GM18861 (cell line): ENCODE measurements around the gene ZNG1A.
"Not testable (repeated sequence)": the region's sequence is repeated elsewhere in the genome, so short reads cannot be mapped to it uniquely, and the experiment has no call there.

ENCODE experiments used
- ATAC-seq: cut with Tn5 transposase; IDR thresholded peaks from one replicate; pipeline ENCODE4 v1.9.1; 2021; ENCODE audit not compliant: unreplicated experiment

Gene ZNG1A

GRCh38 chr9:178140-178825 lies 573 bp downstream of the ZNG1A start:
- ATAC-seq: not testable (repeated sequence)

GRCh38 chr9:169757-170156 lies 9.1 kb downstream of the ZNG1A start:
- ATAC-seq: not testable (repeated sequence)

DNA sequence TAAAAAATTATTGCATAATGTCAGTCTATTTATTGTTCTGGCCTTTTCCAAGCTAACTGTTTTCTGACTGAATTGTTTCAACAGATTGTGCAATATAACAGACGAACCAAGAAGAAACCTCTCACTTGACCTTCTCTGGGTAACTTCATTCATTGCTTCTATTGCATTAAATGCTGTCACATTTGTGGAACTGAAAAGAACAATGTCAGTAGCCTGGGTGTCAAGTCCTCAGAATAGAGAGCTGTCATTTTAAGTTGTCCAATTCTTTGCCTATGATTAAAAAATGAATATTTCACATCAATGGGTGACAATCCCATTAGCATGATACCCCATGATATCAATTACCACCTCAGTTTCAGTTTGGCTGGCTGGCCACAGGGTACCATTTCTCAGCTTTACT lies 19.0 kb downstream of the ZNG1A start:
- not testable (repeated sequence) for ATAC-seq

DNA sequence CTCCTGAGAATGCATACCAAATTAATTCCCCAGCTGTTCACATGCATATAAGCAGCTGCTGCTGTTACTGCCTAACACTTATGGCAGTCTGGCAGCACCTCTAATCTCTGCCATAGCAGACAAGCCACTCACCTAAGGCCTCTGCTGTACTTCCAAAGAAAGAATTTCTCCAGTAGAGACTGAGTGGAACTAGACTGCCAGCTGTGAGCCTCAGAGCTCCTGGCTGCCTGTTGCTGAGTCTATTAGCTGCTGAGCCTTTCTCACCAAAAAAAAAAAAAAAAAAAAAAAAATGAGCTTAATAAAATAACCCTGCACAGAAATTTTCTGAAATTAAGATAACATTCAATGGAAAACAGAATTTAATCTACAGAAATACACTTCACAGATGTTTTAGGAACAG lies 27.7 kb downstream of the ZNG1A start:
- ATAC-seq: not testable (repeated sequence)

DNA sequence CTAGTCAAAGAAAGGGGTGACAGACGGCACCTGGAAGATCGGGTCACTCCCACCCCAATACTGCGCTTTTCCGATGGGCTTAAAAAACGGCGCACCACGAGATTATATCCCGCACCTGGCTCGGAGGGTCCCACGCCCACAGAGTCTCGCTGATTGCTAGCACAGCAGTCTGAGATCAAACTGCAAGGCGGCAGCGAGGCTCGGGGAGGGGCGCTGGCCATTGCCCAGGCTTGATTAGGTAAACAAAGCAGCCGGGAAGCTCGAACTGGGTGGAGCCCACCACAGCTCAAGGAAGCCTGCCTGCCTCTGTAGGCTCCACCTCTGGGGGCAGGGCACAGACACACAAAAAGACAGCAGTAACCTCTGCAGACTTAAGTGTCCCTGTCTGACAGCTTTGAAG lies 39.0 kb downstream of the ZNG1A start:
- ATAC-seq: not testable (repeated sequence)

DNA sequence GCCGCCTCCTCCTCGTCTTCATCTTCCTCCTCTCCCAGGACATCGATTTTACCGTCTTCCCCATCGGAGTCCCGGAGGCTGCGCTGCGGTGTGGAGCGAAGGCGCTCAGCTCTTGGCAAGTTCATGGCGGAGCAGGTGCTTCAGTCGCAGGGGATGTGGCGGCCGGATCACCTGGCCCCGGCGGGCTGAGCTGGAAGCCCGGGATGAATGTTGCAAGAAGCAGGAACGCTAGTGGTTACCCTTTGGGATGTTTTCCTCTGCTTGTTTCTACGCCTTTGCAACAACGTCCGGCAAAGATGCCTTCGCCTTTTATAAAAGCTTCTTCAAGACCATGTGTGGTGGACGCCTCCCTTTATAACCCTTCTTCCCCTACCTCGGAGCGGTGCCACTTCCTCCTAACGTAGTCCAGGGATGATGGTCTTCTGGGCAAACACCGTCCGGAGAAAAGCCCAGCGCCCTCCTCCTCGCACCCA lies 60.8 kb downstream of the ZNG1A start, which contains the start of gene FOXD4:
Gene FOXD4, minus strand, starts transcription at position 423 of the 473 bp plus-strand sequence. Its CDS starts 298 bp downstream, at position 125.
- not testable (repeated sequence) for ATAC-seq

DNA sequence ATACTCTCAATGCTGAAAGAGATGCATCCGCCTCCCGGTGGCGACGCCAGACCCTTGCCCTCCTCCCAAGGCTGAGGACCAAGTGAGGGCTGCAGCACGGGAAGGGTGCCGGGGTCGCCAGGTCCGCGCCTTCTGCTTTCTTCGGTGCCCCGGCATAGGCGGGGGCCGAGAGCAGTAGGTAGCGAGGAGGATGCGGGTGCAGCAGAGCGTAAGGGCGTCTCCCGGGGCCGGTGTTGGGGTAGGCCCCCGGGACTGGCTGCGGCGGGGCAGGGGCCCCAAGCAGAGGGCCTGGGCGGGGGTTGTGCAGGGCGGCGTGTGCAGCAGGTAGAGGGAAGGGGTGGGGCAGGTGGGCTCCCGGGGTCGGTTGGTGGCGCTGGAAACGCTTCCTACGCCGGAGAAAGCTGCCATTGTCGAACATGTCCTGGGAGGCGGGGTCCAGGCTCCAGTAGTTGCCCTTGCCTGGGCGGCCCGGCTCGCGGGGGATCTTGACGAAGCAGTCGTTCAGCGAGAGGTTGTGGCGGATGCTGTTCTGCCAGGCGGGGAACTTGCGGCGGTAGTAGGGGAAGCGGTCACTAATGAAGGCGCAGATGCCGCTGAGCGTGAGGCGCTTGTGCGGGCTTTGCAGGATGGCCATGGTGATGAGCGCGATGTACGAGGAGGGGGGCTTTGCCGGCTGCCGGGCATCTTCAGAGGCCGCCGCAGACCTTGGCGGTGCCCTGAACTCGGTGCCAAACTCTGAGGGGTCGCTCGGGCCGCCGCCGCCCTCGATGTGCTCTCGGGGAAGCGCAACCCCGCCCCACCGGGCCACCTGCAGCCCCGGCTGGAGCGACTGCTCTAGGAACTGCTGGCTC lies 61.5 kb downstream of the ZNG1A start:
- not testable (repeated sequence) for ATAC-seq

DNA sequence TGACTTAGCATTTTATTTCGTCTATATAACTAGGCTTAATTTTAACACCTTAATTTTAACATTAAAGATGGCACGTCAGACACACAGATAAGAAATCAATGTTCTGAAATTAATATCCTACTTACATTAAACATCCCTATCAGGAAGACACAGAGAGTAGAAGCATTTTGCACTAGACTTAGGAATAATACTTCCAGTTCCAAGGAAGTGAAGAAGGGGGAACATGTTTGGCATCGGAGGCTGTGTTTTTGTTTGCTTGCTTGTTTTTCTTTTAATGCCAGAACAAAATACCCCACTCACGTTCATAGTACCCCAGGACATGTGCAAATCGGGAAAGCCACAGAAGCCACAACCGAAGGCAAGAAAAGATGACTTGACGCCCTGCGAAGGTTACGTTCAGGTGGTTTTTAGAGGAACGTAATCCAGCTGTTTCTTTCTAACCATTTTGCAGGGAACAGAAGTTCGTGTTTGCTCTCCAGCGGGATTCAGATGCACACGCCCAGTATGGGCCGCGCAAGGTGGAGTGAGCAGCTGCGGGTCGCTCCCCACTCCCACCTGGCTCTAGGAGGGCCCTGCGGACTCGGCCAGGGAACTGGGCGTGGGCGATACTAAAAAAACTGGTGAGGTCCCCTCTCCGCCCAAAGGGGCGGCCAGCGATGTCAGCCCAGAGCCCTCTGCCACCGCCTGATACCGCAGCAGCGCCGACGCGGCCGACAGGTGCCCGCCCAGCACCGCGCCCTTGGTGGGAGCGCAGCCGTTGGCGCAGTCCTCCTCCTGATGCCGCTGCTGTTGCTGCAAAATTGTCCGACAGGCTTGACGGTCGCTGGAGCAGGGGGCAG lies 62.4 kb downstream of the ZNG1A start:
- ATAC-seq: not testable (repeated sequence)

- ATAC-seq: not testable (repeated sequence)
Observed at GRCh38 chr9:115118-115451, 63.8 kb downstream of the ZNG1A start.

DNA sequence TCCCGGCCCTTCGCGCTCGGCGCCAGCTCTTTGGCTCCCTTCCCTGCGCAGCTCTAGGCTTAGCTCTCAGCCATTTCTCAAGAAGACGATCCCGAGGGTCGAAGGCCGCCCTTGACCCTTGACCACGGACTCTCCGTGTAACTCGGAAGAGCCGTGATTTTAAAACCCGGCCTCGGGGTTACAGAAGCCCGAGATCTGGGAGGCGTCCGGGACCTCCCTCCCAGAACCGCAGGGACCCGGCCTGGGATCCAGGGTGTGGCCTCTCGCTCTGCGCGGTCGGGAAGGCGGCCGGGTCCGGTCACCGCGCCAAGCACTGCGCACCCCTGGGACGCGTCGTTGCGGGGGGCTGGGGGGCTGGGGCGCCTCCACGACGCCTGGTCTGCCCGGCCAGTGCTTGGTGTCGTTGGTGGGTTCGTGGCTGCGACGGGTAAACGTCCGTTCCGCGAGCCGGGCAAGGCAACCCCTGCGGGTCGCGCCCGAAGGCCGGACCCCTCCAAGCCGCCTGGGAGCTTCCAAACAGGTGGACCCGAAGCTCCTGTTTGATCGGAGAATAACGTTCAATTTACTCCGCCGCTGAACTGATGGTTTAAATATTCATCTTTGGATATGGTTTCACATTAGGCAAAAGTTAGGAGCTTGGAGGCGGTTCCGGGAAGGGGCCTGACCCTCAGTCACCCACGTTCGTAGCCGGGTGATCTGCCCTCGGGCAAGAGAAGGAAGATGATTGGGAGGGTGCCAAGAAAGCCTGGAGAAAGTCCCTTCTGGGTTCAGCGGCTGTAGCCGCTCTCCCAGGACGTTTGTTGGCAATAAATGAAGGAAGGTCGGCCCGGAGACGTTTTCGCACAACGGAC lies 64.4 kb downstream of the ZNG1A start:
- not testable (repeated sequence) for ATAC-seq

DNA sequence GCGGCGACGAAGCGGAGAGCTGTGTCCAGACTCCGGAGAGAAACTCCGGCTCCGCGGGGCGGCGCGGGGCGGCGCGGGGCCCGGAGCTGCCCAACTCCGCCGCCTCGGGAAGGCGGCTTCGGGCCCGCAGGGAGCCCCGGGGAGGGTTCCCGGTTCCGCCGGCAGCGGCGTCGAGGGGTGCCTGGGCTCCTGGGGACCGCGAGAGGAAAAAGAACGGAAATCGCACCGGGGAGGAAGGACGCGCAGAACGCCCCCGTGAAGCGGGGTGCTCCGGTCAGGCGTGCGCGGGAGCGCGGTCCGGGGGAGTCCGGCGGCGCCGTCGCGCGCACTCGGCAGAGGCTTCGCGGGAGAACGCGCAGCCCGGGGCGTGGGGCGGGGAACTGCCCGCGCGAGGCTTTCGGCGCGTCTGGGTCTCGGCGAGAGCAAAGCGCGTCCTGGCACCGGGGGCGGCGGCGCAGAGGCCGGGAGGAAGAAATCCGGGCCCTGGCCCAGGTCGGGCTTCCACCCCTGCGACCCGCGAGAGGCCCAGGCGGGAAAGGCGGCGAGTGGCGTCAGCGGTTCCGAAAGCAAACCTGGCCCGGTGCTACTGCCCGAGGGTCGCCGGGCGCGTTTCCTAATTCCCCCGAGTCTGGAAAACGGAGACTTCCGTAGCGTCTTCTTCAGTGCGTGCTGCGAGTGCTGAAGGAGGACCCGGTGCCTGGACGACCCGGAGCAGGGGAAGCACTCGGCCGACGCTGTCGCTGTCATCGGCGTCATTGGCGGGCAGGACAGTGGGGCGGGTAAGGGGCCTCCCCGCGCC lies 65.2 kb downstream of the ZNG1A start:
- not testable (repeated sequence) for ATAC-seq

DNA sequence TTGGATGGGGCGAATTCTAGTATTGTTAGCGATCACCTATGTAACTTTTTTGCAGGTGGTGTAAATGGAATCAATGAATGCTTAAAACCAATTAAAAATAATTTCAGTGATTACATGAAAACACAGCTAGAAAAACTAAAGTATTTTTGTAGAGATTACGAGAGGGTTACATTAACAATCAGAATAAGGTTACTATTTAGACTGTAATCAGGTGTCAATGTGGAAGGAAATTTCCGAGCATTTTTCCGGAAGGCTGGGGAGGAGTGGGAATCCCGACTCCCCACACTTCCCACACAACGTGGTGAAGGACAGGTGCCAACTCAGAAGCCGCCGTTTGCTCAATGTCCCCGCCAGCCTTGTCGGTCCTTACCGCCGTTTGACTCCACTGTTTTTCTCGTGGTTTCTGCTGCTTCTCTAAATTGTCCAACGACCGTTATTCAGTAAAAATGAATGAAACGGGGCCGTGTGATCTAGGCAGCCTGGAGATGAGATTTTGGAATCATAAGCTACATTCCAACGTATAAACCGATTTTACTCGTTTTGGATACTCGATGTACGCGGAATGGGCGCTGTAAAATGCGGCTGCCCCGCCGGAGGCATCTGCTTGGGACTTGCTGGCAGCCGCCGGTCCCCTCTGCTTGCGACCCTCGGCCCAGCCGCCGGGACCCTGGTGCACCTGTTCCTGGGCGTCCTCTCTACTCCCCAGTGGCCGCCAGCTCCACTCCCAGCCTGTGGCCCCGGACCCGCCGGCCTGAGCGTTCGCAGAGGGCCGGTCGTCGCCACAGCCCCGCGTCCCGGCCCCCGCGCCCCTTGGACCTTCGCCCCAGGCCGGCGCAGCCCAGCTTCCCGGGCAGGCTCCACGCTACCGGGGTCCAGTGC lies 66.0 kb downstream of the ZNG1A start:
- ATAC-seq: not testable (repeated sequence)

DNA sequence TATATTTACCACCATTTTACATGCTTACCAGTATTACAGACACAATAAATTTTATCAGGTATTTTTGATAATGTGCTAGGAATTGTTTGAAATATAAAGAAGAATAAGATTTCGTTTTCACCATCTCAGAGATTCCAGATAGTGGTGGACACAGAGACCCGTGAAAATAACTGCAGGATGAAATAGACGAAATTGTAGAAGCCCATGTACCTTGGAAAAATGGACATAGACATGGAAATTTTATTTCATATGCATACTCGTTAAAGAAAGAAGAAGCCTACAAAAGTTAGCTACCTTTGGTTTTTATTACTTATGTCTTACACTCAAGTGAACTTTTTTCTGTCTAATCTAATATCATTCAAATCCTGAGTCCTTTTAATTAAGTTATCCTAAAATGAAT lies 68.2 kb downstream of the ZNG1A start:
- ATAC-seq: not testable (repeated sequence)

DNA sequence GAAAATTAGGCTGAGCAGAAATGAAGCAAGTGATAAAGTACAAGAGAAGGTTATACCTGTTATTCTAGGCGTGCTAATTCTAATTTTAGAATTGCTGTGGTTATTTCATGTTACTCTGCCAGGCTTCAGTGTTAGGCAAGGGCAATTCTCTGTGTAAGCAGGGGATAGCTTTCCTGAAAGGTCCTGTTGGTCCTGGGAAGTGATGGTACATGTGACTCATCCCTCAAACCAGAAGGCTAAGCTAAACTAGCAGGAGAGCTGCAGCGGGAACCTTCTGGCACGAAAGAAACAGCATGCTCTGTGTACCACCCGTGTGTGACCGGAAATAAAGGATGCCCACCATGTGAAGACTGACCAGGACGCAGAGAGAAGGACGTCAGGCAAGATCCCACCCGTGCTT lies 69.3 kb downstream of the ZNG1A start:
- not testable (repeated sequence) for ATAC-seq

DNA sequence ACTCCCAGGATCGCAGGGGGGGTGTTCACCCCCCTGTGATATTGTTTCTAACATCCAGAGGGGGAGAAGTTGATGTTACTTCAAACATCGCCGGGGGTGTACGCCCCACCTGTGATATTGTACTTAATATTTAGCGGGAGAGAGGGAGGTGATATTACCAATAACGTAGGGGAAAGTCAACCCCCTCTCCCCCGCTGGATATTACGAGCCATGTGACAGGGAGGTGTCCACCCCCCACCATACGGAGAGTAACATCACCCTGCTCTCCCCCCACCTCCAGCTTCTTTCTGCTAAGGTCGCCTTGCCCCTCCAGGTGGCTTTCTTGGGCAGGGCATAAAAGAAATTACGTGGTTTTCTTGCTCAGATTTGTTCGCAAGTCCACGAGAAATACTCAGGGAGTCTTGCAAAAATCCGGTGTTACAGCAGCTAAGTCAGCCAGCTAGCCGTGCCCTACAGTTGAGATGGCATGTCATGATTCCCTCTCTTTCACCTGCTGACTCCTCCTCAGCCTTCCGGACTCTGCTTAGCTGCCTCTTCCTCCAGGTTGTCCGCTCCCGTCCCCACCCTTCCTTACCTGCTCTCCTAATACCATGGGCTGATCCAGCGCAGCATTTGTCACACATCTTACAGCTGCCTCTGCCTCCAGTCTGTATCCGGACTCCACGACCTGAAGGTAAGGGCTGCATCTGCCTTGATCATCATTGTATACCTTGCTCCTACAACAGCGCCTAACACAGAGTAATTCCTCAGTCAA lies 69.9 kb downstream of the ZNG1A start:
- ATAC-seq: not testable (repeated sequence)

DNA sequence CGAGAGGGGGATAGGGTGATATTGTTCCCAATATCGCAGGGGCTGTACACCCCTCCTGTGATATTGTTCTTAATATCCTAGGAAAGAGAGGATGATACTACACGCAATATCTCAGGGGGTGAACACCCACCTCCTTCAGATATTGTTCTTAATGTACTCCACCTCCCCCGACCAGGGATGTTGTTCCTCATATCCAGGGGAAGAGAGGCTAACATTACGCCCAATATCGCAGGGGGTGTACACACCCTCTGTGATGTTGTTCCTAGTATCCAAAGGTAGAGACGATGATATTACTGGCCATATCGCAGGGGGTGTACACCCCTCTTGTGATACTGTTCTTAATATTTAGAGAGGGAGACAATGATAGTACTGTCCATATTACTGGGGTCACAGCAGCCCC lies 72.9 kb downstream of the ZNG1A start:
- not testable (repeated sequence) for ATAC-seq

DNA sequence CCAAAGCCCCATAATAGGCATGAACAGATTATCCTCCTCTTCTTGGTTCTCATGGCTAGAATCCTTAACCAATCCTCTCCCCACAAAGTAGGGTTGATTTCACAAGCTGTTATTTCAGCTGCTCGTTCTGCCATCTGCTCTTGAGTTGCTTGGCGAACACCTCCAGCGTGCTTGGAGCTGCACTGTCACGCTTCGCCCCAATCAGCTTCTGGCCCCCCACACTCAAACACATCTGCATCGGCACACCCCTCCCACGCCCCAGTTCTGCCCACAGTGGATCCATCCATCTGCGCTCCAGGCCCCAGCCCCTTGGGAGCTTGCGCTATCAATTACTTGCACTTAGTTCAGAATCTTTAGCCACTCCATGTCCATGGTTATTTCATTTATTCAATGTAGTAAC lies 78.4 kb downstream of the ZNG1A start:
- not testable (repeated sequence) for ATAC-seq

- ATAC-seq: not testable (repeated sequence)
Observed at GRCh38 chr9:99867-100266, 79.0 kb downstream of the ZNG1A start.
